Loucy (cell line): ENCODE measurements around the gene CAGE1.

ENCODE experiments used
- H2AFZ ChIP-seq: fragments of 200-600 bp; sonication (generic); 2 replicates; pipeline ENCODE4 v1.6.0; 2016; ENCODE audit warnings: antibody characterized with exemption, mild to moderate bottlenecking, low read length, moderate library complexity
- H3F3A ChIP-seq: fragments of 200-600 bp; 2 replicates; pipeline ENCODE4 v1.6.0; 2016; ENCODE audit warnings: antibody characterized with exemption, low read depth, mild to moderate bottlenecking
- H3K27me3 ChIP-seq: fragments of 200-600 bp; sonication (generic); 2 replicates; pipeline ENCODE4 v1.6.1; 2014; ENCODE audit warnings: low read length, mild to moderate bottlenecking; ENCODE audit not compliant: insufficient read depth, poor library complexity, severe bottlenecking
- H3K36me3 ChIP-seq: fragments of 200-600 bp; sonication (generic); 2 replicates; pipeline ENCODE4 v1.6.1; 2016; ENCODE audit warnings: low read length; ENCODE audit not compliant: insufficient read depth
- H3K4me1 ChIP-seq: fragments of 200-600 bp; sonication (generic); 2 replicates; pipeline ENCODE4 v1.5.1; 2014; ENCODE audit warnings: low read length, mild to moderate bottlenecking; ENCODE audit not compliant: insufficient read depth, poor library complexity, severe bottlenecking
- H3K4me2 ChIP-seq: fragments of 200-600 bp; sonication (generic); 2 replicates; pipeline ENCODE4 v1.6.0; 2014; ENCODE audit warnings: antibody characterized with exemption, low read length, low read depth, mild to moderate bottlenecking; ENCODE audit not compliant: poor library complexity, severe bottlenecking
- H3K4me3 ChIP-seq: fragments of 200-600 bp; sonication (generic); 2 replicates; pipeline ENCODE4 v1.5.1; 2014; ENCODE audit warnings: low read length, mild to moderate bottlenecking, mixed read lengths; ENCODE audit not compliant: poor library complexity, severe bottlenecking
- H3K79me2 ChIP-seq: fragments of 200-600 bp; sonication (generic); 2 replicates; pipeline ENCODE4 v1.6.1; 2014; ENCODE audit warnings: low read length; ENCODE audit not compliant: insufficient read depth
- H3K9ac ChIP-seq: fragments of 200-600 bp; sonication (generic); 2 replicates; pipeline ENCODE4 v1.6.0; 2014; ENCODE audit warnings: mild to moderate bottlenecking, low read depth, low read length, moderate library complexity; ENCODE audit not compliant: poor library complexity, severe bottlenecking
- H3K9me2 ChIP-seq: fragments of 200-600 bp; sonication (generic); replicated peaks from 2 replicates; pipeline ENCODE4 v1.6.1; 2016; ENCODE audit warnings: low read depth, low read length, mixed read lengths
- H3K9me3 ChIP-seq: fragments of 200-600 bp; sonication (generic); 2 replicates; pipeline ENCODE4 v1.6.1; 2014; ENCODE audit warnings: mild to moderate bottlenecking, antibody characterized with exemption, low read length, low read depth; ENCODE audit not compliant: insufficient read depth
- H4K20me1 ChIP-seq: fragments of 200-600 bp; sonication (generic); 2 replicates; pipeline ENCODE4 v1.6.0; 2014; ENCODE audit warnings: antibody characterized with exemption, low read length, mild to moderate bottlenecking; ENCODE audit not compliant: insufficient read depth, poor library complexity, severe bottlenecking
- EZH2phosphoT487 ChIP-seq: fragments of 200-600 bp; IDR thresholded peaks from 2 replicates; pipeline ENCODE4 v1.6.1; 2018; ENCODE audit warnings: antibody characterized with exemption, mild to moderate bottlenecking, moderate library complexity, borderline replicate concordance
- TF ChIP-seq, protein P1 (sequence below): fragments of 200-600 bp; sonication (generic); conservative IDR thresholded peaks from 2 replicates; pipeline ENCODE4 v1.5.1; 2014; ENCODE audit warnings: mild to moderate bottlenecking, antibody characterized with exemption, low read length

CAGE1 gene

DNA sequence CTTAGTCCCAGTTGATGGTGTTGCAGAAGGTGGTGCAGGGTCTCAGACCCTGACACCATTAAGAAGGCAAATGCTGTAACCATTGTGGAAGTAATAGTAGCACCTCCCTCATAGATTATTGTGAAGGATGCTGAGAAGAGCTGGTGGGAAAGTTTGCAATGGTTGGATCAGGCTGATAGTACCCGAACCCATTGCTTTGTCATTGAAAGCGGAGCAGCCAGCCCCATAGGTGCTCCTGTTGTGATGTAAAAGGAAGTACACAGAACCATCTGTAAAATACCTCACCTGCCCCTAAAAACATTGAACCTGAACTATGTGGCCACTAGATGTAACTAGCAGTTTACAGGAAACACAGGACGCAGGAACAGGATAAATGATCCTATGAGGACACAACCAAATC, 31.5 kb upstream of the CAGE1 start:
- Histone ChIP-seq H2AFZ (no peak overlapping the region), H3K79me2 (no peaks in the 10 kb centered on the region), H3F3A (no peaks in the 10 kb centered on the region), H3K4me2 (no peak overlapping the region), H3K4me1 (no peaks in the 10 kb centered on the region), H3K36me3 (peaks cover 21% of the 10 kb centered on the region; the same call in 1 of the 2 replicates), H3K9ac (no peak overlapping the region), H3K4me3 (no peak overlapping the region), H3K9me3 (no peaks in the 10 kb centered on the region), H3K27me3 (no peaks in the 10 kb centered on the region), H3K9me2 (no peaks in the 10 kb centered on the region), H4K20me1 (no peaks in the 10 kb centered on the region)
- TF ChIP-seq, protein P1, sequence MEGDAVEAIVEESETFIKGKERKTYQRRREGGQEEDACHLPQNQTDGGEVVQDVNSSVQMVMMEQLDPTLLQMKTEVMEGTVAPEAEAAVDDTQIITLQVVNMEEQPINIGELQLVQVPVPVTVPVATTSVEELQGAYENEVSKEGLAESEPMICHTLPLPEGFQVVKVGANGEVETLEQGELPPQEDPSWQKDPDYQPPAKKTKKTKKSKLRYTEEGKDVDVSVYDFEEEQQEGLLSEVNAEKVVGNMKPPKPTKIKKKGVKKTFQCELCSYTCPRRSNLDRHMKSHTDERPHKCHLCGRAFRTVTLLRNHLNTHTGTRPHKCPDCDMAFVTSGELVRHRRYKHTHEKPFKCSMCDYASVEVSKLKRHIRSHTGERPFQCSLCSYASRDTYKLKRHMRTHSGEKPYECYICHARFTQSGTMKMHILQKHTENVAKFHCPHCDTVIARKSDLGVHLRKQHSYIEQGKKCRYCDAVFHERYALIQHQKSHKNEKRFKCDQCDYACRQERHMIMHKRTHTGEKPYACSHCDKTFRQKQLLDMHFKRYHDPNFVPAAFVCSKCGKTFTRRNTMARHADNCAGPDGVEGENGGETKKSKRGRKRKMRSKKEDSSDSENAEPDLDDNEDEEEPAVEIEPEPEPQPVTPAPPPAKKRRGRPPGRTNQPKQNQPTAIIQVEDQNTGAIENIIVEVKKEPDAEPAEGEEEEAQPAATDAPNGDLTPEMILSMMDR: no peak
- TF ChIP-seq EZH2phosphoT487: no peak

DNA sequence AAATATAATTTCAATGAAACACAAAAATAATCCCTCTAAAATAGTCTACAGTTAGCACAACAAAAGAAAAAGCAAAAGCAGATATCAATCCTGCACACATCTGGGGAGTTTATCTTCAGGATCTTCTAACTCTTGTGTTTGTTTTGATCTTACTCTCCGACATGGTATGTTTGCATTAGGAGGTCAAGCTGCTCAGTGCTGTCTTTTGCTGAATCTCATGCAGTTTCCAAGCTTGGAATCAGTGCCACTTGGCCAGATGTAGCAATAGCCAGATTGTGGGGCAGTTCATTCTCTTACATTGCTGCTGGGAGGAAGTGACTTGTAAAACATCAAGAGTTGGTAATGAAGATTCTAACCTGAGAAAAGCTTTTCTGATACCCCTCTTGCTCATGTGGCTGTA, 29.5 kb upstream of the CAGE1 start:
- H3K36me3 ChIP-seq: peaks cover 41% of the 10 kb centered on the region; the same call in 1 of the 2 replicates

DNA sequence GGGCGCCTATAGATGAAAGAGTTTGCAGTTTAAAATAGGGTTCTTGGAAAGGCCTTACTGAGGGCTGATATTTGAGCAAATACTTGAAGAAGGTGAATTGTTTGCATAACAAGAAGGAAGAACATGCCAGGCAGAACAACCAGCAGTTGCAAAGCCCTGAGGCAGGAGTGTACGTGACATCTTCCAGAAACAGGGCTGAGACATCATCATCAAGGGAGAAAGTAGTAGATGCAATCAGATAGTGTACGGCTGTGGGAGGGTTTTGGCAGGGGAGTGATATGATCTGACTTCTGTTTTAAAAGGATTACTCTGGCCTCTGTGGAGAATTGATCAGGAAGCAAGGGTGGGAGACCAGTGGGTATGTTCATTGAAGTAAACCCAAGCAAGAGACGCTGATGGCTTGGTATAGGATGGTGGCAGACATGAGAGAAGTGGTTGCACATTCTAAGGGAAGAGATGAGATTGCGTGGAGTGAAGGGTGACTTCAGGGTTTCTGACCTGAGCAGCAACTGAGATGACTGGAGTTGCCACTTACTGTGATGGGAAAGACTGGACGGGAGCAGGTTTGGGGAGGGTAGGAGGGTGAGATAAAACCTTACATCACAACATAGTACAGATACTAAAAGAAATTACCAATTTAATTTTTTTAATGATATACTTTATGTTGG, 28.8 kb upstream of the CAGE1 start:
- Histone ChIP-seq H3K9me2 (no peaks in the 10 kb centered on the region), H3K9ac (no peak overlapping the region), H3K36me3 (peaks cover 48% of the 10 kb centered on the region; the same call in 1 of the 2 replicates), H3K4me2 (no peak overlapping the region), H3K79me2 (no peaks in the 10 kb centered on the region), H3K9me3 (no peaks in the 10 kb centered on the region), H4K20me1 (no peaks in the 10 kb centered on the region), H3K27me3 (no peaks in the 10 kb centered on the region), H3K4me3 (no peak overlapping the region), H2AFZ (no peak overlapping the region), H3F3A (no peaks in the 10 kb centered on the region), H3K4me1 (no peaks in the 10 kb centered on the region)
- TF ChIP-seq EZH2phosphoT487: no peak
- TF ChIP-seq, protein P1: no peak

More for the DNA sequence above, 29.5 kb upstream of the CAGE1 start:
- no peaks in the 10 kb centered on the region for H3K4me1 ChIP-seq
- H3K79me2 ChIP-seq: no peaks in the 10 kb centered on the region
- H3K9me3 ChIP-seq: no peaks in the 10 kb centered on the region
- no peaks in the 10 kb centered on the region for H3F3A ChIP-seq
- TF ChIP-seq, protein P1: no peak
- TF ChIP-seq EZH2phosphoT487: no peak
- no peak overlapping the region for H3K9ac ChIP-seq
- H2AFZ ChIP-seq: no peak overlapping the region
- H3K4me2 ChIP-seq: no peak overlapping the region
- no peaks in the 10 kb centered on the region for H3K9me2 ChIP-seq
- no peaks in the 10 kb centered on the region for H3K27me3 ChIP-seq
- H4K20me1 ChIP-seq: no peaks in the 10 kb centered on the region
- no peak overlapping the region for H3K4me3 ChIP-seq
